Activated CD8-positive, alpha-beta T cell treated with anti-CD3 and anti-CD28 coated beads for 36 hours (primary cell): ENCODE measurements around the gene CARD16. TPM values are rescaled to one million over a fixed set of nuclear protein-coding genes. Genes with fewer than 3 reads are reported as not detected.
"Not testable (repeated sequence)": the region's sequence is repeated elsewhere in the genome, so short reads cannot be mapped to it uniquely, and the experiment has no call there.

Source experiments
- ATAC-seq: fragments of 200-7000 bp; cut with Tn5 transposase; one replicate; pipeline ENCODE4 v1.10.0; 2021; ENCODE audit warnings: mild to moderate bottlenecking, moderate library complexity
- CTCF ChIA-PET: fragments of 350-600 bp; sonication (Branson Sonifier 250); formaldehyde crosslinking; loops from one replicate; lab custom pipeline; 2021; ENCODE audit warnings: antibody characterized with exemption; lab: Charles Lee
- POLR2A ChIA-PET: fragments of 350-600 bp; sonication (Branson Sonifier 250); formaldehyde crosslinking; loops from one replicate; lab custom pipeline; 2021; ENCODE audit warnings: antibody characterized with exemption; lab: Charles Lee
- DNase-seq: peaks from one replicate; pipeline ENCODE4 v3.0.0-alpha.2; 2020
- H3K27ac Mint-ChIP-seq: one replicate; pipeline ENCODE4 v1.8.0; 2021; ENCODE audit warnings: mild to moderate bottlenecking, mixed read lengths
- H3K27me3 Mint-ChIP-seq: one replicate; pipeline ENCODE4 v1.8.0; 2021; ENCODE audit warnings: mixed read lengths
- H3K36me3 Mint-ChIP-seq: one replicate; pipeline ENCODE4 v1.8.0; 2021; ENCODE audit warnings: low read depth, mixed read lengths
- H3K4me1 Mint-ChIP-seq: one replicate; pipeline ENCODE4 v1.8.0; 2021; ENCODE audit warnings: low read depth, mixed read lengths
- H3K4me3 Mint-ChIP-seq: one replicate; pipeline ENCODE4 v1.8.0; 2021; ENCODE audit warnings: mild to moderate bottlenecking, moderate library complexity, mixed read lengths
- H3K9me3 Mint-ChIP-seq: one replicate; pipeline ENCODE4 v1.8.0; 2021; ENCODE audit warnings: mixed read lengths
- intact Hi-C: fragments of 100-400 bp; cut with micrococcal nuclease; formaldehyde crosslinking; loops from one replicate; pipeline ENCODE4 v1.10.0; 2022
- total RNA-seq, 2 experiments: library from RNA; stranded (reverse); gene quantifications; one replicate each; pipeline ENCODE4 v1.2.3, GENCODE V29; 2021
- TF ChIP-seq, protein P1 (sequence below): fragments of 200-600 bp; IDR thresholded peaks from one replicate; pipeline ENCODE4 v1.8.0; 2022; ENCODE audit warnings: antibody characterized with exemption, mild to moderate bottlenecking

Gene CARD16
- 10 to 100 TPM; 13.1 to 15.2 TPM for total RNA-seq

DNA sequence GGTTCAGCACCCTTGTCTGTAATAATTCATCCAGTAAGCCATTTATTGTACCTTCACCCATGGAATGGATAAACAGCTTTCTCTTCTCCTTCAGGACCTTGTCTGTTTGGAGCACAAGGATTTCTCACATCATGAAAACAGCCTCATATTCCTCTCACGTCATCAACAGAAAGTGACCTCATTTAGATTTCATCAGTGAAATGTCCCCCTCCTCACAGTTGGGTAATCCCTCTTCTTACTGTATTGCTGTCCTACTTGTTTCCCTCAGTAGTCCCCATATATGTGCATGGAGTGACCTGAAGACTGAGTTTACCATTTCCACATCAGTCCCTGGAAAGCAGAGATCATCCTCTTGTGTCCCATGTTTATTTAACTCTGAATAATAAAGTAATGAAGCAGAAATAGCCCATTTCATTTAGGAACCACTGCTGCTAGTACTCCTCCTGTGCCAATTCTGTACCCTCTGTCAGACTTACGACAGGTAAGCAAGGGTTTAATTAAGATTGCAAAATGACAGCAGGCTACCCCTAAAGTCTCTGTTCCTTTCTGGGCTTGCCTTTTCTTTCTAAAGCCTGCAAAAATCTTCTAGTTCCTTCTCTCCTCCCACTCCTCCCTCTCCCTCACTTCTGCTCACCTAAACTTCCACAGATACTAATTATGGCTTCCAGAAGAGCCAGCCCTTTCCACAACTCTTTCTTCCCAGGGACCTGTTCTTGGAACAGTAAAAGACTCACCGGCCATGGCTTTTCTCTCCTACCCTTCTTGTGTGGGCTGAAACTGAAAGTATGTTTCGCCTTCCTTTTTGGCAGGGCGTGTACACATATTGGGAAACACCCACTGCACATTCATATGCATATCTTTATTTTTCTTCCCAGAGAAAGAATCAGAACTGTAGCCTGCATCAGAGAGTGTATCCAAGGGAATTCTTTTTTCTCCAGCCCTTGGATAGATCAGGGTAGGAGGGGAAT lies at the start of gene CARD16:
Gene CARD16 (minus strand): TSS at position 779 of the 968 bp plus-strand sequence. CDS start 38 bp downstream, at position 741.
- CTCF ChIA-PET, intact Hi-C loops, H3K9me3 Mint-ChIP-seq, H3K27me3 Mint-ChIP-seq: not testable (repeated sequence)
- Mint-ChIP-seq H3K4me1 (peaks cover 51% of the 10 kb centered on the region), H3K27ac (peak within 1 kb of the TSS; percentile 94), H3K4me3 (peak within 1 kb of the TSS; percentile 85), H3K36me3 (peaks cover 16% of the 10 kb centered on the region)
- peak; percentile 92 for ATAC-seq
- POLR2A ChIA-PET: interaction anchor here (1.0 to 2.5 kb wide), 2 partner anchors 9 to 11 kb away, joined by 3 to 5 read pairs; no protein-coding TSS in a partner anchor
- peak; percentile 61 for DNase-seq

DNA sequence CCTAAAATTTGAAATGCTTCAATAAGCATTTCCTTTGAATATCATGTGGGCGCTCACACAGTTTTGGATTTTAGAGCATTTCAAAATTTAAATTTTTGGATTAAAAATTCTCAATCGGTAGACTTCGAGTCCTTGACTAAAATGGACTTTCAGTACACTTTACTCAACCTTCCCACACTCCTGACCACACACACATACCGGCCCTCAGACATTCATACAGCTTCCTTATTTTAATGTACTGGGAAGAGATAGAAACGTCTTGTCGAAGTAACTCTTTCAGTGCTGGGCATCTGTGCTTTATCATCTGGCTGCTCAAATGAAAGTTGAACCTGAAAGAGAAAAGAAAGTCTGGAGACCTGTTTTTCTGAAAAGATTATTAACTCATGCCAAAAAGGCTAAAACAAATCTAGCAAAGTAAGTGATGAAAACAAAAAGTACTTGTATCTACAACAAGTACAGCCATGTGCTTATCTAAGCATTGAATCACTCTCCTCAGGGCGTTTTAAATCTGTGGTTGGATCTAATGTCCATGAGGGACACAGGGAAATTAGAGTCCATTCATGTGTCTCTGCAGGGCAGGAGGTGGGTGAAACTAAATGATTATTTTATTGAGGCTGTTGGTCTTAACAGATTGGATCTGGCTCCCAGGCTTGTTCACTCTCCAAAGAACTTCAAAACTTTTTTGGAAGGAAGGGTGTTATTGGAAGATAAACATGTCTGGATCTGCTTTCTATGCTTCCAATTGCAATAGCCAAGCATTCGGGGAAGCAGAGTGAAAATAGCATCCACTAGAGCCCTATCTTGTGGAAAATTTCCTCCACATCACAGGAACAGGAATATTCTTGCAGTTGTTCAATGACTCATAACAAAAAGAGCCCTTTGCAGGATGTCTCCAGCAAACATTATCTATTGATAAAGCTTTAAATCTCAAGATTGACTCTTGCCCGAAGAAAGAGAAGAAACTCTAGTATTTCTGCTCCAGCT lies 47.4 kb upstream of the CARD16 start:
- no peaks in the 10 kb centered on the region for H3K4me1 Mint-ChIP-seq
- H3K36me3 Mint-ChIP-seq: no peaks in the 10 kb centered on the region
- ATAC-seq (no peak), DNase-seq (no peak)
- intact Hi-C loops: no loop called here
- no peaks in the 10 kb centered on the region for H3K9me3 Mint-ChIP-seq
- no peak overlapping the region for H3K4me3 Mint-ChIP-seq
- H3K27ac Mint-ChIP-seq: no peak overlapping the region
- peaks cover 5% of the 10 kb centered on the region for H3K27me3 Mint-ChIP-seq
- CTCF ChIA-PET: no interaction called here
- TF ChIP-seq, protein P1, sequence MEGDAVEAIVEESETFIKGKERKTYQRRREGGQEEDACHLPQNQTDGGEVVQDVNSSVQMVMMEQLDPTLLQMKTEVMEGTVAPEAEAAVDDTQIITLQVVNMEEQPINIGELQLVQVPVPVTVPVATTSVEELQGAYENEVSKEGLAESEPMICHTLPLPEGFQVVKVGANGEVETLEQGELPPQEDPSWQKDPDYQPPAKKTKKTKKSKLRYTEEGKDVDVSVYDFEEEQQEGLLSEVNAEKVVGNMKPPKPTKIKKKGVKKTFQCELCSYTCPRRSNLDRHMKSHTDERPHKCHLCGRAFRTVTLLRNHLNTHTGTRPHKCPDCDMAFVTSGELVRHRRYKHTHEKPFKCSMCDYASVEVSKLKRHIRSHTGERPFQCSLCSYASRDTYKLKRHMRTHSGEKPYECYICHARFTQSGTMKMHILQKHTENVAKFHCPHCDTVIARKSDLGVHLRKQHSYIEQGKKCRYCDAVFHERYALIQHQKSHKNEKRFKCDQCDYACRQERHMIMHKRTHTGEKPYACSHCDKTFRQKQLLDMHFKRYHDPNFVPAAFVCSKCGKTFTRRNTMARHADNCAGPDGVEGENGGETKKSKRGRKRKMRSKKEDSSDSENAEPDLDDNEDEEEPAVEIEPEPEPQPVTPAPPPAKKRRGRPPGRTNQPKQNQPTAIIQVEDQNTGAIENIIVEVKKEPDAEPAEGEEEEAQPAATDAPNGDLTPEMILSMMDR: no peak
- POLR2A ChIA-PET: interaction anchor here (0.6 kb wide), 1 partner anchor 390 kb away, joined by 3 read pairs; no protein-coding TSS in a partner anchor

DNA sequence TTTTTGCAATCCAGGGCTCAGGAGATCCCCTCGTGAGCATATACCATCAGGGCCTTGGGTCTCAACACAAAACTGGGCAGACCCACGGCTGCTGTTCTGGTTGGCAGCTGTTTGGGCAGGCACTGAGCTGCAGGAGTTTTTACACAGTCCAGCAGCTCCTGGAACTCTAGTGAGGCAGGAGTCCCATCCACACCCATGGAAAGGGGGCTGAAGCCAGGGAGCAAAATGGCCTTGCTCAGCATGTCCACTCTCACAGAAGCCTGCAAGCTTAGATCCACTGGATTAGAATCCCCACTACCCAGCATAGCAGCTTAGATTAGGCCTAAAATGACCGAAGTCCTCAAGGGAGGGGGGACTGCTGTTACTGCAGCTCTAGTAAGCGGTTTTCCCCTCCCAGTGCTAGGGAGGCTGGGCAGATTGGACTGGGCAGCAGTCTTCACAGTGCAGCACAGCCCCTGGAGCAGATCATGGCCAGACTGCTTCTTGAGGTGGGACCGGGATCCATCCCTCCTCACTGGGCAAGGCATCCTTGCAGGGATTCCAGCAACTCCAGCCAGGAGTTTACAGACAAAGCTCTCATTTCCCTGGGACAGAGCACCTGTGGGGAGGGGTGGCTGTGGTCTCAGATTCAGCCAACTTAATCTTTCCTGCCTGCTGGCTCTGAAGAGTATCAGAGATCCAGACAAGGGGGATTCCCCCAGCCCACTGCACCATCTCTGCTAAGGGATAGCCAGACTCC lies 36.4 kb upstream of the CARD16 start:
- ChIA-PET POLR2A (no interaction called here), CTCF (no interaction called here)
- intact Hi-C loops: no loop called here
- Mint-ChIP-seq H3K27me3 (peaks cover 11% of the 10 kb centered on the region), H3K27ac (no peak overlapping the region), H3K4me1 (peaks cover 16% of the 10 kb centered on the region), H3K36me3 (no peaks in the 10 kb centered on the region), H3K9me3 (no peaks in the 10 kb centered on the region), H3K4me3 (no peak overlapping the region)
- ATAC-seq (no peak), DNase-seq (no peak)
- TF ChIP-seq, protein P1: no peak

DNA sequence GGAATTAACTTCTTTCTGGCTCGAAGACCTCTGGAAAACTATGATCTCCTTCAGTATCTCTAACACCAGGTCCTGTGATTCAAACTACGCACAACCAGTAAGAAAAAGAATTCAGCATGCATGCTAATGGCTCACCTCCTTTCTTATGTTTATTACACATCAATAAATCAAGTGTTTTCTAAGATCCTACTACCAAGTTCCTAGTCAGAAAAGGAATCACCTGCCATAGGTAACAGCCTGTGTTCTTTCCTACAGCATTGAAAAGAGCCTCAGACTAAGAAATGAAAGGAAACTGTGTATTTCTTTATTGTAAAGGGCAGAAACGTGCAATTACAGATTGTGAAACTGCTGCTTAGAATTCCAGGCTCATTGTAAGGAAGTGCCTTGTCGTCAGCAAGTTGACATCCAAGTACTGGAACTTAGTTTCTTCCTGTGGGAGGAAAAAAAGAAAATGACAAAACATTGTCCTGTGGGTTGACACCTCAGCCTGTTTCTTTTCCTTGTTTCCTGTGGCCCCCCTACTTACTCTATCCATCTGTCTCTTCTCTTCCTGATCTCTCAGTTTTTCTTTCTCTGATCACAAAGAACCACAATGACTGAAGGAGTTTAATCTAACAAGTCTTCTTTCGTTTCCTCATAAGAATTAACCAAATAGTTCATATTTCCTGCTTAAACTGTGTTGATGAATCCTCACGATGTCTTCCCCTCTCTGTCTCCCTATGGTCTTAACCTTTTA lies 35.2 kb upstream of the CARD16 start:
- H3K27ac Mint-ChIP-seq, DNase-seq, intact Hi-C loops, H3K4me3 Mint-ChIP-seq, CTCF ChIA-PET, ATAC-seq, H3K36me3 Mint-ChIP-seq, POLR2A ChIA-PET, H3K9me3 Mint-ChIP-seq: not testable (repeated sequence)
- Mint-ChIP-seq H3K27me3 (peaks cover 11% of the 10 kb centered on the region), H3K4me1 (peaks cover 16% of the 10 kb centered on the region)

DNA sequence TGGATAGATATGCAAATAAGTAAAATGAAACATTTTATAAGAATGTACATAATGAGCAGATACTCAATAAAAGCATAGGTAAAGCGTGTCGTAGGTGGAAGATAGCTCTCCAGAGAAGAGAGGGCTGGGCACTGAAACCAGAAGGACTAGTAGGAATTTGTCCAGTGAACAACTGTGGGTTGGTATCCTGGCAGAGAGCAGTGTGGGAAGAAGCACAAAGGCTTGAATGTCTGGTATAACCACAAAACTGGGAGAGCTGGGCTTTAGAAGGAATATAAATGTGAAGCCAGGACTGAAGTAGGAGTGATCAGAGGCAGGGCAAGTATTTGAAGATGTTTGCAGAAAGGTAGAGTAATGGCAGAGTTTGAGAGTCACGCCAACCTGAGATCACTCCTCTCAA lies 33.1 kb upstream of the CARD16 start:
- TF ChIP-seq, protein P1: no peak
- no peaks in the 10 kb centered on the region for H3K9me3 Mint-ChIP-seq
- H3K36me3 Mint-ChIP-seq: no peaks in the 10 kb centered on the region
- DNase-seq (no peak), ATAC-seq (no peak)
- ChIA-PET CTCF (no interaction called here), POLR2A (no interaction called here)
- peaks cover 16% of the 10 kb centered on the region for H3K4me1 Mint-ChIP-seq
- no peak overlapping the region for H3K27ac Mint-ChIP-seq
- intact Hi-C loops: no loop called here
- no peak overlapping the region for H3K4me3 Mint-ChIP-seq
- H3K27me3 Mint-ChIP-seq: peaks cover 9% of the 10 kb centered on the region

DNA sequence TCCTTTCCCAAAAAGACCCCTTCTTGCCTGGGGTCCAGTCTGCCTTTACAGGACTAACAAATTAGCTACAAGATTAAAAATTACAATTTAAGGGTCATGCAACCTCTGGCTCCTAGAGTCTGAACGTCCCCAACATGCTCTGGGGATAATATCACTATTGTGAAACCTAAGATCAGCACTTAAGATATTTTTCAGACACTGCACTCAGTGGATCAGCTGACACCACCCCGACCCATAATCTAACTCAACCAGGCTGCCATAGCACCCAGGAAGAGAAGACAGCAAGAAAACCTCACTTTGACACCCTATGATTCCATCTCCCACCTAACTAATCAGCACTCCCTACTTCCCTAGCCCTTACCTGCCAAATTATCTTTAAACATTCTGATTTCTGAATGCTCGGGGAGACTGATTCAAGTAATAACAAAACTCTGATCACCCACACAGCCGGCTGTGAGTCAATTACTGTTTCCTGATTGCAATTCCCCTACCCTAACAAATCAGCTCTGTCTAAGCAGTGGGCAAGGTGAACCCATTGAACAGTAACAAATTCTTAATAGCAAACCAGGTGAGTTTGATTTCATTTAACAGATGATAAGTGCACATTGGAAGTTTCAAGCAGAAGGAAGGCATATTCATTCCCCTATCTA lies 32.1 kb upstream of the CARD16 start:
- POLR2A ChIA-PET, CTCF ChIA-PET, intact Hi-C loops, H3K9me3 Mint-ChIP-seq, H3K27ac Mint-ChIP-seq, H3K4me3 Mint-ChIP-seq, H3K36me3 Mint-ChIP-seq, H3K27me3 Mint-ChIP-seq: not testable (repeated sequence)
- peaks cover 16% of the 10 kb centered on the region for H3K4me1 Mint-ChIP-seq
- peak; percentile 54 for DNase-seq
- peak; percentile 80 for ATAC-seq
